Transverse colon (tissue), 4 donors: Measurements from ENCODE around the gene CLCN1. TPM values are rescaled to one million over a fixed set of nuclear protein-coding genes. Genes with fewer than 3 reads are reported as not detected.
A peak's percentile ranks its signal among the peaks of the same experiment; 100 is the strongest.

Experiments
- DNase-seq: peaks from one replicate; pipeline ENCODE4 v3.0.0-alpha.2; 2019
- H3K27ac ChIP-seq, 4 donors: fragments of 200-600 bp; sonication (generic); 2 replicates each; pipeline ENCODE4 v1.5.1; 2016 to 2018; ENCODE audit warnings: inconsistent platforms in 4 of 4
- H3K27me3 ChIP-seq: fragments of 200-600 bp; sonication (generic); 2 replicates; pipeline ENCODE4 v1.5.1; 2017; ENCODE audit warnings: inconsistent platforms
- H3K36me3 ChIP-seq, 4 donors: fragments of 200-600 bp; sonication (generic); 2 replicates each; pipeline ENCODE4 v1.5.1; 2017 to 2019; ENCODE audit warnings: inconsistent platforms in 4 of 4
- H3K4me1 ChIP-seq, 4 donors: fragments of 200-600 bp; sonication (generic); 2 replicates each; pipeline ENCODE4 v1.5.1; 2017 to 2020; ENCODE audit warnings: inconsistent platforms in 4 of 4
- H3K4me3 ChIP-seq, 4 donors: fragments of 200-600 bp; sonication (generic); 1 replicate in 1 of 4; 2 replicates in 3 of 4; pipeline versions ENCODE4 v1.5.1 to v1.6.1; 2017 to 2019; ENCODE audit warnings: inconsistent platforms in 4 of 4
- H3K9me3 ChIP-seq, 2 donors: fragments of 200-600 bp; sonication (generic); 2 replicates each; pipeline ENCODE4 v1.5.1; 2017 to 2019; ENCODE audit warnings: inconsistent platforms in 2 of 2
- EP300 ChIP-seq: sonication (generic); formaldehyde crosslinking; IDR thresholded peaks from one replicate; pipeline ENCODE4 v1.6.1; 2017; ENCODE audit warnings: antibody characterized with exemption, low read depth
- POLR2A ChIP-seq: fragments of 450-650 bp; IDR thresholded peaks from one replicate; pipeline ENCODE4 v1.6.1; 2016; ENCODE audit warnings: antibody characterized with exemption, mild to moderate bottlenecking, moderate library complexity
- POLR2AphosphoS5 ChIP-seq, 3 donors: sonication (generic); formaldehyde crosslinking; IDR thresholded peaks; one replicate each; pipeline ENCODE4 v1.6.1; 2016; ENCODE audit warnings: antibody characterized with exemption in 3 of 3
- WGBS, 2 donors: methylation state at CpG; one replicate each; pipeline ENCODE4 v1.1.5; 2018; ENCODE audit warnings: low coverage in 1 of 2; 5-methylcytosine and 5-hydroxymethylcytosine counted together
- in situ Hi-C, 4 donors: fragments of 200-750 bp; cut with MboI; loops; one replicate each; pipeline versions ENCODE4 v1.15.0 to v1.15.1; 2017; ENCODE audit warnings: low sequenced_read_pairs in 3 of 4, low pct_ligation_motif_present in 1 of 4, low pct_unique_long_range_greater_than_20kb in 1 of 4
- intact Hi-C: fragments of 100-400 bp; cut with DNase I; formaldehyde crosslinking; loops from one replicate; pipeline ENCODE4 v1.15.1; 2023; ENCODE audit warnings: low total_unique reads
- total RNA-seq, 4 donors: library from RNA; depleted of rRNA; stranded (reverse); fragments of >200 nt; gene quantifications; one replicate each; pipeline ENCODE4 v1.1.0, GENCODE V29; 2016
- TF ChIP-seq, protein P1 (sequence below), 5 experiments: fragments of 200-600 bp in 3 of 5; fragments of 450-650 bp in 2 of 5; sonication (generic) in 3 of 5; IDR thresholded peaks; 1 replicate in 2 of 5; 2 replicates in 3 of 5; pipeline ENCODE4 v1.5.1; 2016 to 2017; ENCODE audit warnings: antibody characterized with exemption in 5 of 5, inconsistent platforms in 3 of 5, mild to moderate bottlenecking in 2 of 5, moderate library complexity in 1 of 5

Gene CLCN1
- total RNA-seq, 4 donors from 2014 or later: not detected

DNA sequence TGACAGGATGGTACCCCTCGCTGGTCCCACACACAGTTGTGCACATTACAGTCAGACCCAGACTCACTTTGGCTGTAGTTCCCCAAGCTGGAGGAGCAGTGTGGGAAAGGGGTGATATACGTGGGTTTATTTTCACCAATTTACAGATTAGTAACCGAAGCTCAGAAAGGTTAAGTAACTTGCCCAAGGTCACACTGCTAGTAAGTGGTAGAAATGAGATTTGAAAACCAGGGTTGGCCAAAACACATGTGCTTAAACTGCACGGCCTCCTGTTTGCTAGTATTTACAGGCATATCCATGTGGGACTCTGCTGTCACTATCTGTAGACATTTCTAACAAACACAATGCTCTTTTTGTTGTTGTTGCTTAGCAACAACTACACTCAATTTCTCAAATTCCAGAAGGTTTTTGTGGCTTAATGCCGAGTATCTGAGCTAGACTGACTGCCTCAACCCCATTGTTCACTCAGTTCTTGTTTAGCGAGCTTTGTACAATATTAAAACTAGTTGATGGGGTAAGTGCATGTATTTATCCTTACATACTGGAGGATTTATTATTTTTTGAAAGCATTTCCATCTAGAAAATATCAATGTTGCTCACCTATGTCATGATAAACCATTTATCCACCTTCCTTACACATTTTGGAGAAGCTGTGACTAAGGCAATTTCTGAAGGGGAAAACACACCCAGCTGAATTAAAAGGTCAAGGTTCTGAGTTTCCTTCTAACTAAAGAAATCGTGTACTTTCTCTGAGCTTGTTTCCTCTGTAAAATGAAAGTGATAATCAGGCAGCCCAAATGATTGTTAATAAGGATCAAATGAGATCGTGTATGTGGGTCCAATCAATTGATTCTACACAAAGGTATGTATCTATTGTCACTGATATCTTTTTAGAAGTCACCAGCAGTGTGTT lies 36.5 kb upstream of the CLCN1 start:
- intact Hi-C loops: no loop called here
- Histone ChIP-seq H3K9me3 (no peaks in the 10 kb centered on the region), H3K36me3 (no peaks in the 10 kb centered on the region), H3K27me3 (no peaks in the 10 kb centered on the region), H3K27ac (peak overlapping the region; percentile 30 to 69 (median 56)), H3K4me1 (peaks cover 8 to 33% (median 22%) of the 10 kb centered on the region in 4 donors), H3K4me3 (no peak overlapping the region)
- DNase-seq: no peak
- in situ Hi-C loops: no loop called here
- no peak for TF ChIP-seq EP300
- TF ChIP-seq POLR2A: no peak
- TF ChIP-seq, protein P1, sequence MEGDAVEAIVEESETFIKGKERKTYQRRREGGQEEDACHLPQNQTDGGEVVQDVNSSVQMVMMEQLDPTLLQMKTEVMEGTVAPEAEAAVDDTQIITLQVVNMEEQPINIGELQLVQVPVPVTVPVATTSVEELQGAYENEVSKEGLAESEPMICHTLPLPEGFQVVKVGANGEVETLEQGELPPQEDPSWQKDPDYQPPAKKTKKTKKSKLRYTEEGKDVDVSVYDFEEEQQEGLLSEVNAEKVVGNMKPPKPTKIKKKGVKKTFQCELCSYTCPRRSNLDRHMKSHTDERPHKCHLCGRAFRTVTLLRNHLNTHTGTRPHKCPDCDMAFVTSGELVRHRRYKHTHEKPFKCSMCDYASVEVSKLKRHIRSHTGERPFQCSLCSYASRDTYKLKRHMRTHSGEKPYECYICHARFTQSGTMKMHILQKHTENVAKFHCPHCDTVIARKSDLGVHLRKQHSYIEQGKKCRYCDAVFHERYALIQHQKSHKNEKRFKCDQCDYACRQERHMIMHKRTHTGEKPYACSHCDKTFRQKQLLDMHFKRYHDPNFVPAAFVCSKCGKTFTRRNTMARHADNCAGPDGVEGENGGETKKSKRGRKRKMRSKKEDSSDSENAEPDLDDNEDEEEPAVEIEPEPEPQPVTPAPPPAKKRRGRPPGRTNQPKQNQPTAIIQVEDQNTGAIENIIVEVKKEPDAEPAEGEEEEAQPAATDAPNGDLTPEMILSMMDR (IDR thresholded peaks at IDR 0.05): no peak
- no peak for TF ChIP-seq POLR2AphosphoS5 (IDR thresholded peaks at IDR 0.05)
- 28 to 33% methylated on average over 3 to 8 of the region's 8 CpGs for WGBS, 2 donors

DNA sequence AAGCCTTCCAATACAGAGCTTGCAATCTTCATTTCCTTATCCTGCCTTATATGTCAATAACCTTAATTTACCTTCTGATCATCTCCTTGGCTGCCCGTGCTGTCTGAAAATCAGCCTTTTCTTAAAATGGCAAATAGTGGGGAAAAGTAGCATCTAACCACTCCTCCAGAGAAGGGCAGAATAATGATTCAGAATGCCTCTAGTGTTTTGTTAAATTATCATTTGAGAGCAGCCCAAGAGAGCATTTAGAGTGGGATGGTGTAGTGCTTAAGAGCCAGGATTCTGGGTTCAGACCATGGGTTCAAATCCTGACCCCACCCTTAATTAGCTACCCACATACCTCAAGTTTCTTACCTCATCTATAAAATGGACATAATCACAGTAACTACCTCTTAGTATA lies 35.8 kb upstream of the CLCN1 start:
- peak overlapping the region; percentile 30 to 69 (median 56) for H3K27ac ChIP-seq
- H3K4me3 ChIP-seq: no peak overlapping the region
- no peak for TF ChIP-seq POLR2A
- no peak for TF ChIP-seq POLR2AphosphoS5 (IDR thresholded peaks at IDR 0.05)
- TF ChIP-seq EP300: no peak
- TF ChIP-seq, protein P1 (IDR thresholded peaks at IDR 0.05): no peak
- no peaks in the 10 kb centered on the region for H3K9me3 ChIP-seq
- 47 to 54% methylated on average over 1 of the region's 1 CpG for WGBS, 2 donors
- H3K4me1 ChIP-seq: peaks cover 8 to 38% (median 24%) of the 10 kb centered on the region in 4 donors
- intact Hi-C loops: no loop called here
- no peaks in the 10 kb centered on the region for H3K27me3 ChIP-seq
- in situ Hi-C loops: no loop called here
- DNase-seq: no peak
- no peaks in the 10 kb centered on the region for H3K36me3 ChIP-seq

DNA sequence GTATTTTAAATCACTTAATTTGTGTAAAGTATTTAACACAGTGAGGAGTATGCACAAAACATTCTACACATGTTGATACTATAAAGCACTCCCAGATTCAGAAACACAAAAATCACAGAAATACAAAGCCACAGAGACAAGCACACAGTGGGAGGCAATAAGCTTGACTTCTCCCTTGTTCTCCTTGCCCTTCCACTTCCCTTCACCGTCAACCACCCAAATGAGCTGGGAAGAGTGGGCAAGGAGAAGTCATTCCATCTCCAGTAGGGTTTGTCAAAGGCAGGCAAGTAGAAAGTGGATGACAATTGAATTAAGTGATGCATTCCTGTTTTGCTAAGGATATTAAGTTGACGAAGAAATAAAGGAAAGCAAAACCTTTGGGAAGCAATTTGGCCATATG lies 35.3 kb upstream of the CLCN1 start:
- in situ Hi-C loops: no loop called here
- intact Hi-C loops: no loop called here
- 88 to 89% methylated on average over 2 of the region's 2 CpGs for WGBS, 2 donors
- Histone ChIP-seq H3K27me3 (no peaks in the 10 kb centered on the region), H3K27ac (peak overlapping the region in 1 of 4 donors; percentile 52), H3K4me1 (peaks cover 8 to 42% (median 27%) of the 10 kb centered on the region in 4 donors), H3K4me3 (no peak overlapping the region), H3K9me3 (no peaks in the 10 kb centered on the region), H3K36me3 (no peaks in the 10 kb centered on the region)
- TF ChIP-seq, protein P1 (IDR thresholded peaks at IDR 0.05): no peak
- TF ChIP-seq POLR2AphosphoS5 (IDR thresholded peaks at IDR 0.05) (no peak), POLR2A (no peak), EP300 (no peak)
- DNase-seq: no peak

DNA sequence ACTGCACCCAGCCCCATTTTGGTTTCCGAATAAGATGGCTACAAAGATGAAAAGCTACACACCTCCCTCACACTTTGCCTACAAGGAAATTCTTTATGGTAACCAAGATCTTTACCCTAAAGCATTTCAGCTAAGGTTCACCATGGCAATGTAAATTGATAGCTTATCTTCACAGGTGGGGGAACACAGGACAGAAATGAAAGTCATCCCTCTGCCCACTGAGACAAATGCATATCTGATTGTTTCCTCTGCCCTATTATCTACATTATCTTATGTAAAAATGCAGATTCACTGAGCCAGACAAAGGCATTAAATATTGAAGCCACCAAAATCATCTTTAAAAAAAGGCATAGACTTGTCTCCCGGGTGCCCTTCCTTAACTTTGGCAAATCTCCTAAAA lies 34.4 kb upstream of the CLCN1 start:
- no peaks in the 10 kb centered on the region for H3K36me3 ChIP-seq
- intact Hi-C loops: no loop called here
- TF ChIP-seq, protein P1 (IDR thresholded peaks at IDR 0.05): no peak
- TF ChIP-seq EP300: no peak
- TF ChIP-seq POLR2AphosphoS5 (IDR thresholded peaks at IDR 0.05): no peak
- no peak for TF ChIP-seq POLR2A
- in situ Hi-C loops: no loop called here
- no peaks in the 10 kb centered on the region for H3K27me3 ChIP-seq
- H3K27ac ChIP-seq: no peak overlapping the region
- DNase-seq: no peak
- peaks cover 8 to 52% (median 33%) of the 10 kb centered on the region in 4 donors for H3K4me1 ChIP-seq
- no peaks in the 10 kb centered on the region for H3K9me3 ChIP-seq
- 87 to 100% methylated on average over 1 to 2 of the region's 2 CpGs for WGBS, 2 donors
- no peak overlapping the region for H3K4me3 ChIP-seq
